OCI-LY3 (cell line): ENCODE data around the gene CASZ1.

Experiments
- EZH2phosphoT487 ChIP-seq: fragments of 200-600 bp; shearing (Covaris generic); IDR thresholded peaks from 2 replicates; pipeline ENCODE4 v1.6.1; 2018; ENCODE audit warnings: antibody characterized with exemption, mixed run types, low read depth
- TF ChIP-seq, protein P1 (sequence below): fragments of 200-600, 300-600 bp; sonication (generic); IDR thresholded peaks from 2 replicates; pipeline ENCODE4 v1.5.1; 2014; ENCODE audit warnings: antibody characterized with exemption, low read length, low read depth

DNA sequence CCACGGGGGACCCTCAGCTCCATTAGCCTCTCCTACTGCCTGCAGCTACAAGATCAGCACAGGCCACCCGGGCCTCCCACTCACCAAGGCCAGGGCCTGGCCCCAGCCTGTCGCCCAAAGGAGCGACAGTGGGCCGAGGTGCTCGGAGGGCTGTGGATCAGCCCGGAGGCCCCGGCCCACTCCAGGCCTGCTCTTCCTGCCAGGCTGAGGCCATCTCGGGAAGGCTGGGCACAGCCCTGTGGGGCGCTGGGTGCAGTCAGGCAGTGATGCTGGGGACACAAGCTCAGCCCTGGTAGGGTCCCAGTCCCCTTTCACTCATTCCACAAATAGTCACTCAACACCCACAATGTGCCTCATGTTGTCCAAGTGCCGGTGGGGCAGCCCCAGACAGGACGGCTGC lies 58.8 kb downstream of the CASZ1 start:
- TF ChIP-seq, protein P1, sequence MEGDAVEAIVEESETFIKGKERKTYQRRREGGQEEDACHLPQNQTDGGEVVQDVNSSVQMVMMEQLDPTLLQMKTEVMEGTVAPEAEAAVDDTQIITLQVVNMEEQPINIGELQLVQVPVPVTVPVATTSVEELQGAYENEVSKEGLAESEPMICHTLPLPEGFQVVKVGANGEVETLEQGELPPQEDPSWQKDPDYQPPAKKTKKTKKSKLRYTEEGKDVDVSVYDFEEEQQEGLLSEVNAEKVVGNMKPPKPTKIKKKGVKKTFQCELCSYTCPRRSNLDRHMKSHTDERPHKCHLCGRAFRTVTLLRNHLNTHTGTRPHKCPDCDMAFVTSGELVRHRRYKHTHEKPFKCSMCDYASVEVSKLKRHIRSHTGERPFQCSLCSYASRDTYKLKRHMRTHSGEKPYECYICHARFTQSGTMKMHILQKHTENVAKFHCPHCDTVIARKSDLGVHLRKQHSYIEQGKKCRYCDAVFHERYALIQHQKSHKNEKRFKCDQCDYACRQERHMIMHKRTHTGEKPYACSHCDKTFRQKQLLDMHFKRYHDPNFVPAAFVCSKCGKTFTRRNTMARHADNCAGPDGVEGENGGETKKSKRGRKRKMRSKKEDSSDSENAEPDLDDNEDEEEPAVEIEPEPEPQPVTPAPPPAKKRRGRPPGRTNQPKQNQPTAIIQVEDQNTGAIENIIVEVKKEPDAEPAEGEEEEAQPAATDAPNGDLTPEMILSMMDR = no peak
- no peak for TF ChIP-seq EZH2phosphoT487
